HG02798 (cell line): ENCODE measurements around the gene ZFP36.
"Not testable (repeated sequence)": the region's sequence is repeated elsewhere in the genome, so short reads cannot be mapped to it uniquely, and the experiment has no call there.

ENCODE experiments used
- ATAC-seq: cut with Tn5 transposase; IDR thresholded peaks from one replicate; pipeline ENCODE4 v1.9.1; 2021; ENCODE audit warnings: mild to moderate bottlenecking; ENCODE audit not compliant: unreplicated experiment, poor library complexity

The ZFP36 gene

DNA sequence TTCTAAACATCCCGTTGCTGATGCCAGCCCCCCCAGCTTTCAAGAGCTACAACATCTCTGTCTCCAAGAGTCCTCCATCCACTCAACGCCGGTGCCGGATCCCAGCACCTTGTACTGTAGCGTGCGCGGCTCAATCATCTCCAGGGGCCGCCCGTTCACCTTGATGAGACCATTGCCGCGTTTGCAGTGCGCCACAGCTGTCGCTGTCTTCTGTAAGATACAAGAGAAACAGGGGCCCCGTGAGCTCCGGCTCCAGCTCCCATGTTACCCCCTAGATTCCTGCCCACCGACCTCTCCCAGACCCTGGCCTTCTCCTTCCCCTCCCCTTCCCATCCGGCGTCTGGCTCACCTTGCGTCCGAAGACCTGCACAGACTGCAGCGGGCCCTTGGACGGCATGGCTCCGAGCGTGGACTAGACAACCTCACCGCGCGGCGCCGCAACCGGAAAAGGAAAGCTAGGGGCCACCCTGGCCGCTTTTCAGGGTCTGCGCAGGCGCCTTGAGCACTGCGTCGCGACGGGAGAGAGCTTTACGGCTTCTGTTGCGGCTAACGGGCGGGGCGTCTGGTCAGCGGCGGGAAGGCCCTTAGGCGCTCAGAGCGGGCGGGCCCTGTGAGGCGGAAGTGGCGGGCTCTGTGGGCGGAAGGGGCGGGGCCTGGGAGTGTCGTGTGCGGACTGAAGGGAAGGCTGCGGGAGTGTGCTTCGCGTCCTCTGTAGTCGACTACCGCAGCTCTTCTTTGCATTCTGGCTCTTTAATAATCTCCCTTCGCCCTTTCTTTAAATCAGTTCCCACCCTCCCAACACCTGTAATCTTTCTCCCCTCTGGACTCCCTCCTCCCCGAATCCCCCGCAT lies 29.1 kb downstream of the ZFP36 start, which contains the start of gene RPS16:
Gene RPS16, minus strand, starts transcription at position 451 of the 851 bp plus-strand sequence. Its CDS starts 54 bp downstream, at position 397.
- peak; percentile 90 for ATAC-seq

DNA sequence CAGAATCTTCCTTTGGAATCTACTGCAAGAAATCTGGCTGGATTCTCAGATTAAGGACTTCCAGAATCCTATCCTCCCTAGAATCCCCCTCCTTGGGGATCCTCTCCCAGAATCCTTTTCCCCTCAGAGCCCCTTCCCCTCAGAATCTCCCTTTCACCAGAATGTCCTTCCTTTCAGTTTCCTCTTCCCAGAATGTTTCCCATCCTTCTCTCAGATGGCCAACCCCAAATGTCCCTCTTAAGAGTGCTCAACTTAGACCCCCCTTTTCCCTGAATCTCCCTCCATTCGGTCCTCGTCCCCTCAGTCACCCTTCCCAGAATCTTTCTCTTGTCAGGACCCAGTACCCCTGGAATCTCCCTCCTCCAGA lies 29.7 kb downstream of the ZFP36 start:
- ATAC-seq: no peak

DNA sequence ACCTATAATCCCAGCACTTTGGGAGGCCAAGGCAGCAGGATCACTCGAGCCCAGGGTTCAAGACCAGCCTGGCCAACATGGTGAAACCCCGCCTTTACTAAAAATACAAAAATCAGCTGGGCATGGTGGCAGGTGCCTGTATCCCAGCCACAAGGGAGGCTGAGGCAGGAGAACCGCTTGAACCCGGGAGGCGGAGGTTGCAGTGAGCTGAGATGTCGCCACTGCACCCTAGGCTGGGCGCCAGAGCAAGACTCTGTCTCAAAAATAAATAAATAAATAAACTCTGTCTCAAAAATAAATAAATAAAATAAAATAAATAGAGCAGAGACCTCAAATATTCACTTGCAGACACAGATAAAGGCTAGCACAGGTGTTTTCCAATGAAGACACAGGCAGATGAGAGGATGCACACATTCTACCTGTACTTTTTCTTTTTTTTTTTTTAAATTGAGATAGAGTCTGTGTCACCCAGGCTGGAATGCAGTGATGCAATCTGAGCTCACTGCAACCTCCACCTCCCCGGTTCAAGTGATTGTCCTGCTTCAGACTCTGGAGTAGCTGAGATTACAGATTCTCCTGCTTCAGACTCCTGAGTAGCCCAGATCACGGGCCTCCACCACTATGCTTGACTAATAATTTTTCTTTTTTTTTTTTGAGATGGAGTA lies 31.8 kb downstream of the ZFP36 start:
- no peak for ATAC-seq

DNA sequence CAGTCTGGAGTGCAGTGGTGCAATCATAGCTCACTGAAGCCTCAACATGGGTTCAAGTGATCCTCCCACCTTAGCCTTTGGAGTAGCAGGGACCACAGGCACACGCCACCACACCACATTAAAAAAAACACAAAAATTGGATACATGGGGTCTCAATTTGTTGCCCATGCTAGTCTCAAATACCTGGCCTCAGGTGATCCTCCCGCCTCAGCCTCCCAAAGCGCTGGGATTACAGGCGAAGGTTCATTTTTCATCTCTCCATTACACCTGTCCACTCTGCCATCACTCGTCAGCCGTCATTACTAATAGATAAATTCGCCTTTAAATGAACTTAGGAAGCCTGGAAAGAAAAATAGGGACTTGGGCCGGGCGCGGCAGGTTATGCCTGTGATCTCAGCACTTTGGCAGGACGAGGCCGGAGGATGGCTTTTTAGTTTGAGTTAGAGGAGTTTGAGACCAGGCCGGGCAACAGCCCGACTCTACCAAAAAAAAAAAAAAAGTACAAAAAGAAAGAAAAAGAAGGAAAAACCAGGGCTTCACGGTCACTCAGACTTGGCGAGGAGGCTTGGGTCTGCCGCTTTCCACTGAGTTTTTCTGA lies 38.0 kb downstream of the ZFP36 start:
- no peak for ATAC-seq

DNA sequence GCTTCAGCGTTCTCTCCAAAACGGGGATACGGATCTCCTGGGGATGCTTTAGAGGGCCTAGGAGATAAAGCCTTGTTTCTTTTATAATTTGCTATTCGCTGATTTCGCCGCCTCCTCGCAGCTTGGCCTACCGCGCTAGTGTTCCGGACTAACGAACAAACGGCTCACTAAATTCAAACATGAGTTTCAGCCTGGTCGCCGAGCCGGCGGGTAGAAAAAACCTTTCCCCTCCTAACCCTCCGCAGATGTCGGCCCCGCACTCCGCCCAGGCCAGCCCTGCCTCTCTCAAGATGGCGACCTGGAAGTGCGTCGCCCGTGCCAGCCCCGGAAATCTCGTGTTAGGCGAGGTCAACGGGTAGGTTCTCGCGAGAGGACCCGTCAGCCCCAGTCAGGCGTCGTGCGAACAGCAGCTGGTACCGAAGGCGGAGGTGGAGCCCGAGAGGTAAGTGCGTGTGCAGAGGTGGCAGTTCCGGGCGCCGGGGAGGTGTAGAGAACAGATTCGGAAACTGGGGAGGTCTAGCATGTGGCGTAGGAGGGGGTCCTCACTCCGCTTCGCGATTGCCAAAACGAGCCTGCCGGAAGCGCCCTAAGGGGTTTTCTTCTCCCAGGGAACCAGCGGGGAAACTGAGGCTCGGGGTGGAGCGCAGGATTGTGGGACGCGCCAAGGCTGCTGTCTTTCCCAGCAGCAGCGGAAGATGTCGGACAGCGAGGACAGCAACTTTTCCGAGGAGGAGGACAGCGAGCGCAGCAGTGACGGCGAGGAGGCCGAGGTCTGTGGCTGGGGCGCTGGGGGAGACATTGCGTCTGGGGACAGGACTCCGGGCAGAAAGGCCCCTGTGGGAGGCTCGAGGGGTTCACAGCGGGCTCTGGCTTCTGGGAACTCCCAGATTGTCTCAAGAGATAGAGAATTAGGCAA lies 38.8 kb downstream of the ZFP36 start, which contains the start of gene SUPT5H:
Gene SUPT5H, plus strand, starts transcription at position 387 of the 916 bp plus-strand sequence. Its CDS starts 309 bp downstream, at position 696.
- ATAC-seq: peak; percentile 93

DNA sequence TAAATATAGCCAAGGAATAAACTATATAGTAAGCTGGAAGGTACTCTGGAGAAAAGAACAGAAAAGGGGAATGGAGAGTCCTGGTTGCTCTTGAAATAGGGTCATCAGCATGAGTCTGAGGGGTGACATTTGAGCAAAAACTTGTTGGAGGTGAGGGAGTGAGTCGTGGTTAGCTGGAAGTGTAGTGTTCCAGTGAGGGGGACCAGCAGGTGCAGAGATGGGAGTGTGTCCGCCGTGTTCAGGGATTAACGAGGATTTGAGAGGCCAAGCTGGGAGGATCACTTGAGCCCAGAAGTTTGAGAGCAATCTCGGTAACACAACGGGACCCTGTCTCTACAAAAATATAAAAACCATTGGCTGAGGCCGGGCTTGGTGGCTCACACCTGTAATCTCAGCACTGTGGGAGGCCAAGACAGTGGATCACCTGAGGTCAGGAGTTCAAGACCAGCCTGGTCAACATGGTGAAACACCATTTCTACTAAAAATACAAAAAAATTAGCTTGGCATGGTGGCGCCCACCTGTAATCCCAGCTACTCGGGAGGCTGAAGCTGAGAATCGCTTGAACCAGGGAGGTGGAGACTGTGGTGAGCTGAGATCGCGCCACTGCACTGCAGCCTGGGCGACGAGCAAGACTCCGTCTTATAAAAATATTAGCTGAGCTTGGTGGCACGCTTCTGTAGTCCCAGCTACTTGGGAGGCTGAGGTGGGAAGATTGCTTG lies 39.9 kb downstream of the ZFP36 start:
- ATAC-seq: no peak

DNA sequence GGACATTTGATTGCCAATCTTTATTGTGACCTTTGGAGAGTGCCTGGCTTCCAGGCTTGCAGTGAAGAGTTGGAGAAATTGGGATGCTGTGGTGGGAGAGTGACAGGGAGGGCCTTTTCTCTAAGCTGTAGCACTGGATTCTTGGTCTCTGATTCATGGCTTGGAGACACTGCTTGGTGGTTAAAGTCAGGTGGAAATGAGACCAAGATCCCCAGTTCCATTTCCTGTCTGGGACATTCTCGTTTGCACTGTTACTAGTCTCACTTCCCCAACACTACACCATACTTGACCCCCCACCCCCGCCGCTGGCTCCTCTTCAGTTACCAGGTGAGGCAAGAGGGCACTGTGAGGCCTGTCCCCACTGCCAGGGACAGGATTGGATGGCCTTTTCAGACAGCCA lies 41.6 kb downstream of the ZFP36 start:
- ATAC-seq: no peak

DNA sequence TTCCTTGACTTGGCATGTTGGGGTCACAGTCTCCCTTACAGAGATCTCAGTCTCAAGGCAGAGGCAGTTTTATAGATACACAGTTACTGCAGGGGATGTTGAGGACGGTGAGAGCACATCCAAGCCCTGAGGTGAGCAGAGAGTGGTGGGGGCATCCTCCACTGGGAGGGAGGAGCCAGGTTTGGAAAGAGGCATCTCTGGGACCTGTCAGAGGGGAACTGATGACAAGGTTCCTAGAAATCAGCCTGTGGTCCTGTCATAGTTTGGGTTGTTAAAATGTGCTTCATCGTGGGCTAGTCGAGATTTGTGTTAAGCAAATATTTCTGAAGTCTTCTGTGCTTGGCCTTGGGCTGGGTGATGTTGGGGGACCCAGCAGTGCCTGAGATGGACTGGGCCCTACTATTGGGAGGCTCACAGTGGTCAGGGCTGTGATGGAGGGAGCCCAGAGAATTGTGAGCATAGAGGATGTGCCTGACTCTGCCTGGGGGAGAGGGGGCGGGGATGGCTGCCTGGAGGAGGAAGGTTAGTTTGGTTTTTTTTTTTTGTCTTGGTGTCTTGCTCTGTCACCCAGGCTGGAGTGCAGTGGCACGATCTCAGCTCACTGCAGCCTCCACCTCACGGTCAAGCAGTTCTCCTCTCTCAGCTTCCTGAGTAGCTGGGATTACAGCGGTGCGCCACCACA lies 42.6 kb downstream of the ZFP36 start:
- no peak for ATAC-seq

DNA sequence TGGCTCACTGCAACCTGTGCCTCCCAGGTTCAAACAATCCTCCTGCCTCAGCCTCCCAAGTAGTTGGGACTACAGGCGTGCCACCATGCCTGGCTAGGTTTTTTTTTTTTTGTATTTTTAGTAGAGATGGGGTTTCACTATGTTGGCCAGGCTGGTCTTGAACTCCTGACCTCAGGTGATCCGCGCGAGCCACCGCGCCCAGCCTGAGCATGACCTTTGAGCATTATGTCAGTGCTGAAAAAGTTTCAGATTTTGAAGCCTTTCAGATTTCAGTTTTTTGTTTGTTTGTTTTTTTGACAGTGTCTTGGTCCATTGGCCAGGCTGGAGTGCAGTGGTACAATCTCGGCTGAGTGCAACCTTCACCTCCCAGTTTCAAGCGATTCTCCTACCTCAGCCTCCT lies 44.6 kb downstream of the ZFP36 start:
- not testable (repeated sequence) for ATAC-seq
